ENCODE data around the gene CENPT.
A peak's percentile ranks its signal among the peaks of the same experiment; 100 is the strongest.

The CENPT gene

DNA sequence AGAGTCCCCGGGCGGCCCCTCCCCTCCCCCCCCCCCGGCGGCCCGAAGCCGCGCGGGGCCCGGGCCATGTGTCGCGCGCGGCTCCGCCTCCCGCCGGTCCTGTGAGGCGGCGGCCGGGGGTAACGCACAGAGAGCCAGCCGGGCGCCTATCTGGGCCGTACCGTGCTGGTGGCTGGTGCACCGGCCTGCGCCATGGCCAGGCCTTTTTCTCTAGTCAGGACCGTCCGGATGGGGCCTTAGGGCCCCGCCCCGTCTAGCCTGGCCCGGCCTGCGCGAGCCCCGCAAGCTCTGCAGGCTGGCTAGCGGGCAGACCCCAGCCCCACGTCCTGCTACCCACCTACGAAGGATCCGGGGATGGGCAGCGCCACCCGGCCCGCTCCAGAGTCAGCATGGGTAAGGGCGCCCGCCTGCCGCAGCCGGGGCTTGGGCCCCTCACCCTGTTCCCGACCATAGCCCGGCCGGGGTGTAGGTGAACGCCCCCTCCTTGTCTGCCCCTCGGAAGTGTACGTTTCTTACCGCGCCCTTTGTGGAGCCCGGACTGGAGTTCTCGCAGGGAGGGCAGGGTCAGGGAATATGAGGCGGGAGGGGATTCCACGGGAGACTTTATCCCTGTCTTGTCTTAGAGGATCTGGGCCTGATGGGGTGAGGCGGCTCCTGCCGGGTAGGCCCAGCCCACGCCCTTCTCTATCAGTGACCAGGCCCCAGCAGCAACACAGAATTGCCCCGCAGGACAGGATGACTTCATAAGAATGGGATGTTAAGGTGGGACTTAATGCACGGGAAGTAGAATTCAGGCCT lies at the start of gene CENPT:
Gene CENPT, minus strand, starts transcription at position 630 of the 798 bp plus-strand sequence. CDS start 13,834 bp downstream, outside the sequence.
- no peak for DNase-seq (ENCODE audit: low read depth, low spot score)

DNA sequence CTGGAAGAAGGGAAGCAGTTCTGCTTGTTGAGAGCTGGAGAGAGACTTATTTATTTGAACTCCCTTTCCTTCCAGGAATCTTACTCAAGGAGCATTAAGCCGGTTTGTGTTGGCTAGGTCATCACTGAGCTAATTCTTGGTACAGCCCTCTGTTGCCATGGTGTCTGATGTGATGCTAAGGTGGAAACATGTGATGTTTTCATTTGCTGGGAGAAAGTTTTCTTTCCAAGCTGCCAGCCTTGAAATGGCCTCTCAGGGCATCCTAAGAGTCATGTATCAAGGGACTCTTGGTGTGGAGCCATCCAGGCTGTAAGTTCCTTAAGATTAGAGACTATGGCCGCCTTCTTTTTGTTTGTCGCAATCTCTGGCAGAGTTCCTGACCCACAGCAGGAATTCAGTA lies 49.7 kb upstream of the CENPT start:
- no peak for DNase-seq (ENCODE audit: low read depth, low spot score)

DNA sequence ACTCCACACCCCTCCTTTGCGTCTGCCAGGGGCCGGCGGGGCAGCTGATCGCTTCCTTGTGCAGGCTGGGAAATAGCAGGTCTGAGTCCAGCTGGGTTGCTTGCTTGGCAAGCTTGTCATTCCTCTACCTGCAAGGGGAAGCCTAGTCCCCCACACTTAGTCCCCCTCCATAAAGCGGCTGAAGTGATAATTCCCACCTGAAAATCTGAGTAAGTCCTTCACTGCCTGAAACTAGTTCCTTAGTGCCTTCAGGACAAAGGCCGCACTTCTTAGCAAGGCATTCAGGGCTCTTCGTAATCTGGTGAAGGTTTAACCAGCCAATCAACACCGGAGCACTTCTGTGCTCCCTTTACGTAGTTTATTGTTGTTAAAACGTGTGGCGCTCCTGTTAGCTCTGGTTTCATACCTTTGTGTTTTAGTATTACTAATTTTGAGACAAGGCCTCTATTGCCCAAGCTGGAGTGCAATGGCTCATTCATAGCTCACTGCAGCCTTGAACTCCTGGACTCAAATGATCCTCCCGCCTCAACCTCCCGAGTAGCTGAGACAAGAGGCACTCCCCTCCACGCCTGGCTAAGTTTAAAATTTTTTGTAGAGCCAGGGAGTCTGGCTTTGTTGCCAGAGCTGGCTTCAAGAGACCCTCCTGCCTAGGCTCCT lies 46.4 kb upstream of the CENPT start:
- DNase-seq (ENCODE audit: low read depth, low spot score) = no peak

- peak; percentile 85 for DNase-seq (ENCODE audit: low read depth, low spot score)
Measured at GRCh38 chr16:67892899-67893742, 45.6 kb upstream of the CENPT start, which contains the start of gene PSKH1. TSS of gene PSKH1 (plus strand) at chr16:67893254. CDS start at chr16:67908750, 15,496 bp downstream.

- DNase-seq (ENCODE audit: low read depth, low spot score) = no peak
Measured at GRCh38 chr16:67892375-67892774, 44.9 kb upstream of the CENPT start.

DNA sequence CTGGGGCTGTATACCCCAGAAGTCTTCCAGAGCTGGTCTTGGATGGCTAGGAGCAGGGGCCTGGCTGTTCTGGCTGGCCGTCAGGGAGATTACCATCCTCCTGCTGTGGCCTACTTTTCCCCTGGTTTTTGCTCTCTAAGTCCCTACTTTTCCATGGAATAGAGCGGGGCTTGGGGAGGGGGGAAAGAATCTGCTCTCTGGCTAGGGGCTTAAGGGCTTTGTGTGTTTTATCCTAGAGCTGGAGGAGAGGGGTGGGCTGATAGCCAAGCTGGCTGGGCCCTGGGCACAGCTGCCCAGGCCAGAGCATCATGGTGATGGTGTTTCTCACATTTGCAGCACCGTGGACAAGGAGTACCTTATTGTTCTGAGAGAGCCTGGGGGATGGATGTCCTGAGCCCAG lies 40.8 kb upstream of the CENPT start:
- no peak for DNase-seq (ENCODE audit: low read depth, low spot score)

DNA sequence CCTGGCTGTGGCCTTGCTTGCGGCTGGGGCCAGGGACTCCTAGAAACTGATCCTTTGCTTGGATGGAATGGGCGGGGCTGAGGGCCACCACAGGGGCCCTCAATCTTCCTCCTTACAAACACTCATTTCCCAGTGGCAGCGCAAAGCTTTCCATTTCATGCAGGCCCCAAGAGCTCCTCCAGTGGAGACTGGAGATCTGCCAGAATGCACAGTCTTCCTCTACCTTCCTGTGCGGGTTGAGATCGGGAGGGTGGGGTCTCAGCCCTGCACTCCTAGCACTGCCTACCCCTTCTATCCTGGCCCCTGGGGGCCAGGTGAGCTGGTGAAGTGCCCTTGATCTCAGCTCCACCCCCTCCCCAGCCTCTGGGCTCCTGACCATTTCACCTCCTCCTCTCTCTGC lies 38.9 kb upstream of the CENPT start:
- DNase-seq (ENCODE audit: low read depth, low spot score) = no peak

- DNase-seq (ENCODE audit: low read depth, low spot score) = no peak
Measured at GRCh38 chr16:67885976-67886375, 38.5 kb upstream of the CENPT start.

- DNase-seq (ENCODE audit: low read depth, low spot score) = no peak
Measured at GRCh38 chr16:67885545-67885944, 38.1 kb upstream of the CENPT start.

DNA sequence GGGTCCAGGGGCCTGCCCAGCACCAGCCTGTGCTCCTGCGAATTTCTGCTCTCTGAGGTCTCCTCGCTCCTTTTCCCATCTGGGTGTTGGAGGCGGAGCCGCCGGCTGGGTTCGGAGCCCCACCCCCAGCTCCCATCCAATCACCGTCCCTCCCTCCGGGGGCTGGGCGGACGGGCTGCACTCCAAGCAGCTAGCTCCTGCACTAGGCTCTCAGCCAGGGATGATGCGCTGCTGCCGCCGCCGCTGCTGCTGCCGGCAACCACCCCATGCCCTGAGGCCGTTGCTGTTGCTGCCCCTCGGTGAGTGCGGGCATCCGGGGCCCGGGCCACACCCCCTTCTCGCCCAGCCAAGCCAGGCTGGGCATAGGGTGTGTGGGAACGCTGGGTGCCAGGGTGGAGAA lies 37.2 kb upstream of the CENPT start, which contains the start of gene NRN1L:
Gene NRN1L, plus strand, starts transcription at position 202 of the 400 bp plus-strand sequence. Its CDS starts 19 bp downstream, at position 221.
- peak; percentile 76 for DNase-seq (ENCODE audit: low read depth, low spot score)

DNA sequence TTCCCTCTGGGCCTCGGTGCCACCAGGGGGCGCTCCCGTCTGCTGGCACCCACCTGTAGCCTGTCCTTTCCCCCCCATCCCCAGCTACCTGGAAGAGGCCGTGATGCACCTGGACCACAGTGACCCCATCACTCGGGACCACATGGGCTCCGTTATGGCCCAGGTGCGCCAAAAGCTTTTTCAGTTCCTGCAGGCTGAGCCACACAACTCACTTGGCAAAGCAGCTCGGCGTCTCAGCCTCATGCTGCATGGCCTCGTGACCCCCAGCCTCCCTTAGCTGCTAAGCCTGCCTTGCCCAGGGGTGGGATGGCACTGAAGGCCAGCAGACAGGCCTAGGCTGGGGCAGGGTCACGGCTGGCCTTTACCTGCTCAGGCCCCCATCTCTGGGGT lies 36.4 kb upstream of the CENPT start:
- DNase-seq (ENCODE audit: low read depth, low spot score) = no peak

DNA sequence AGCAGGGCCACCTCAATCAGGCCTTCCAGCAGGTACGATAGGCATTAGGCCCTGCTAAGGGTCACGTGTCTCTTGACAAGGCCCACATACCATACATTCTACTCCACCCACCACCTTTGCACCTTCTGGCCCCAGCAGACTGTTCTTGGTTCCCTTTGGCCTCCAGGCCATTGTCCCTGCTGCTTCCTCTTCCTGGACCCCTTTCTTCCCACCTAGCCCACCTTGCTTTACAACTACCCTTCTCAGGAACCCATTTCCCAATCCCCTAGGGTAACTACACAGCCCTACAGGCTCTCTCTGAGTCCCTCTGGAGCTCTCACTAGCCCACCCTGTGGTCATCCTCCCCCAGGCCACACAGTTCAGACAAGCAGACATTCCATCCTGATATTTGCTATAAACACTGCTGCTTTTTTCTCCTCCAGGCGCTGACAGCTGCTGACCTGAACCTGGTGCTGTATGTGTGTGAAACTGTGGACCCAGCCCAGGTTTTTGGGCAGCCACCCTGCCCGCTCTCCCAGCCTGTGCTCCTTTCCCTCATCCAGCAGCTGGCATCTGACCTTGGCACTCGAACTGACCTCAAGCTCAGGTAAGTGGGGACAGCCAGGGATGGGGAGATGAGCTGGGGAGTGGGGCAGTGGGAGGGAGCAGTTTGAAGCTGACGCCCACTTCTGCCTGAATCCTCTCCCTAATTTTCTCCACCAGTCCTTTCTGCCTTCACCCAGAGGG lies 35.8 kb upstream of the CENPT start:
- DNase-seq (ENCODE audit: low read depth, low spot score) = no peak

DNA sequence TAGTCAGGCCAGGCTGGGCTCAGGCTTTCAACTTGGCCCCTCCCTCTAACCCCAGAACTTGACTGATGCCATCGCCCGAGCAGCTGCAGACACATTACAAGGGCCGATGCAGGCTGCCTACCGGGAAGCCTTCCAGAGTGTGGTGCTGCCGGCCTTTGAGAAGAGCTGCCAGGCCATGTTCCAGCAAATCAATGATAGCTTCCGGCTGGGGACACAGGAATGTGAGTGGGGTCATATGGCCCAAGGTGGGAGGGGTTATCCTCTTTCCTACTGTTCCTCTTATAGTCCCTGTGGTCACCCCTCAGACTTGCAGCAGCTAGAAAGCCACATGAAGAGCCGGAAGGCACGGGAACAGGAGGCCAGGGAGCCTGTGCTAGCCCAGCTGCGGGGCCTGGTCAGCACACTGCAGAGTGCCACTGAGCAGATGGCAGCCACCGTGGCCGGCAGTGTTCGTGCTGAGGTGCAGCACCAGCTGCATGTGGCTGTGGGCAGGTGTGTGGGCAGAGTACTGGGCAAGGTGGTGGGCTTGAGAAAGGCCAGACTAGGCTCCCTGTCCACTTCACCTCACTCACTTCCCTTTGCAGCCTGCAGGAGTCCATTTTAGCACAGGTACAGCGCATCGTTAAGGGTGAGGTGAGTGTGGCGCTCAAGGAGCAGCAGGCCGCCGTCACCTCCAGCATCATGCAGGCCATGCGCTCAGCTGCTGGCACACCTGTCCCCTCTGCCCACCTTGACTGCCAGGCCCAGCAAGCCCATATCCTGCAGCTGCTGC lies 35.1 kb upstream of the CENPT start:
- DNase-seq (ENCODE audit: low read depth, low spot score) = no peak

DNA sequence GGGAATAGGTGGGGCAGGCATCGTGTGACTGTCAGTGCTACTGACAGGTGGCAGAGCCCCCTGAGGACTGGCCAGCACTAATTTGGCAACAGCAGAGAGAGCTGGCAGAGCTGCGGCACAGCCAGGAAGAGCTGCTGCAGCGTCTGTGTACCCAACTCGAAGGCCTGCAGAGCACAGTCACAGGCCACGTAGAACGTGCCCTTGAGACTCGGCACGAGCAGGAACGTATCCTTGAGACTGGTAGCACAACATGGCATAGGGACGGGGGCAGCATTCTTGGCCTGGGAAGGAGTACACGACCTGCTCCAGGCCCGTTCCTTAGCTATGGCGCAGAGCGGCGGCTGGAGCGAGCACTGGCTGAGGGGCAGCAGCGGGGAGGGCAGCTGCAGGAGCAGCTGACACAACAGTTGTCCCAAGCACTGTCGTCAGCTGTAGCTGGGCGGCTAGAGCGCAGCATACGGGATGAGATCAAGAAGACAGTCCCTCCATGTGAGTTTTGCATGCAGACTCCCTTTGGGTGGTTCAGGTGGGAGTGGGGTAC lies 34.2 kb upstream of the CENPT start:
- no peak for DNase-seq (ENCODE audit: low read depth, low spot score)

- DNase-seq (ENCODE audit: low read depth, low spot score) = no peak
Measured at GRCh38 chr16:67880584-67880983, 33.1 kb upstream of the CENPT start.

GRCh38 chr16:67879936-67880335 lies 32.4 kb upstream of the CENPT start:
- DNase-seq (ENCODE audit: low read depth, low spot score) = no peak

DNA sequence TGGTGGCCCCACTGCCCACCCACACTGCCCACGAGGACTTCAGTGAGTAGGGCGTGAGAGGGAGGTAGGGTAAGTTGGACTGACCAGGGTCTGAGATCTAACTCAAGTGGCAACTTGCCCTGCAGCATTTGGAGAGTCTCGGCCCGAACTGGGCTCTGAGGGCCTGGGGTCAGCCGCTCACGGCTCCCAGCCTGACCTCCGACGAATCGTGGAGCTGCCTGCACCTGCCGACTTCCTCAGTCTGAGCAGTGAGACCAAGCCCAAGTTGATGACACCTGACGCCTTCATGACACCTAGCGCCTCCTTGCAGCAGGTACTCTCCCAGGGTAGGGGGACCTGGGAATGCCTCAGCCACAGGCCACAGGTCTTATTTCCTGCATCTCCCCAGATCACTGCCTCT lies 32.0 kb upstream of the CENPT start:
- DNase-seq (ENCODE audit: low read depth, low spot score) = no peak

GRCh38 chr16:67878846-67879245 lies 31.4 kb upstream of the CENPT start:
- no peak for DNase-seq (ENCODE audit: low read depth, low spot score)

DNA sequence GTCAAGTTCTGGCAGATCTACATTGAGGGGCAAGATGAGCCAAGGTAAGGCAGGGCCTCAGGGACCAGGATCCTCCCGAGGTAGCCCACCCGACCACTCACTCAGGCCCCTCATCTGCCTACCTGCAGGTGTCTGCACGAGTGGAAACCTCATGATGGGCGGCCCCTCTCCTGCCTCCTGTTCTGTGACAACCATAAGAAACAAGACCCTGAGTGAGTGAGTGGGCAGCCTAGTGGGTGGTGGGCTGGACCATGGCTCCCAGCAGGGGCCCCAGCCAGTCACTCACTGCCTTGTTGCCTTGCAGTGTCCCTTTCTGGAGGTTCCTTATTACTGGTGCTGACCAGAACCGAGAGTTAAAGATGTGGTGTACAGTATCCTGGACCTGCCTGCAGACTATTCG lies 30.7 kb upstream of the CENPT start:
- DNase-seq (ENCODE audit: low read depth, low spot score) = no peak

- no peak for DNase-seq (ENCODE audit: low read depth, low spot score)
Measured at GRCh38 chr16:67877064-67877463, 29.6 kb upstream of the CENPT start.
